H1 (cell line): Measurements from ENCODE around the gene LOXL1.

Experiments used
- CTCF ChIP-seq, 3 experiments: IDR thresholded peaks; 1 replicate in 2 of 3; 2 replicates in 1 of 3; pipeline versions ENCODE4 v1.5.1 to v1.6.1; 2011; ENCODE audit warnings: low read length in 3 of 3, mild to moderate bottlenecking in 3 of 3, inconsistent platforms in 2 of 3, low read depth in 1 of 3, moderate library complexity in 1 of 3; ENCODE audit not compliant: insufficient read depth in 1 of 3; ENCODE audit errors: control extremely low read depth in 1 of 3
- E2F6 ChIP-seq: IDR thresholded peaks from 2 replicates; pipeline ENCODE4 v1.6.1; 2012; ENCODE audit warnings: inconsistent platforms
- PHF8 ChIP-seq: fragments of 200-600 bp; sonication (generic); conservative IDR thresholded peaks from 2 replicates; pipeline ENCODE4 v1.7.1; 2012; ENCODE audit warnings: low read depth, mild to moderate bottlenecking, inconsistent platforms, low read length, moderate library complexity
- POLR2A ChIP-seq, 2 experiments: IDR thresholded peaks; 1 replicate in 1 of 2; 2 replicates in 1 of 2; pipeline ENCODE4 v1.6.1; 2011; ENCODE audit warnings: low read depth in 2 of 2, low read length in 2 of 2, mild to moderate bottlenecking in 2 of 2; ENCODE audit errors: control extremely low read depth in 1 of 2
- POLR2AphosphoS5 ChIP-seq: IDR thresholded peaks from 2 replicates; pipeline ENCODE4 v1.6.1; 2011; ENCODE audit warnings: low read depth, low read length
- RXRA ChIP-seq: IDR thresholded peaks from 2 replicates; pipeline ENCODE4 v1.6.1; 2011; ENCODE audit warnings: low read depth, mild to moderate bottlenecking, low read length, moderate library complexity; ENCODE audit not compliant: insufficient read depth
- TAF1 ChIP-seq: IDR thresholded peaks from 2 replicates; pipeline ENCODE4 v1.6.1; 2011; ENCODE audit warnings: mild to moderate bottlenecking, low read depth, low read length
- TCF12 ChIP-seq: IDR thresholded peaks from 2 replicates; pipeline ENCODE4 v1.6.1; 2011; ENCODE audit warnings: low read depth, mild to moderate bottlenecking, low read length
- TEAD4 ChIP-seq: IDR thresholded peaks from 2 replicates; pipeline ENCODE4 v1.6.1; 2012; ENCODE audit warnings: low read depth, low read length, inconsistent platforms, mixed read lengths
- USF2 ChIP-seq: IDR thresholded peaks from 2 replicates; pipeline ENCODE4 v1.6.1; 2011; ENCODE audit warnings: low read length, improper control_type of control experiment

- no peak for TF ChIP-seq CTCF (IDR thresholded peaks at IDR 0.05; ENCODE audit: control extremely low read depth in 1 of 3, insufficient read depth in 1 of 3, low read depth in 1 of 3, low read length in 3 of 3)
- no peak for TF ChIP-seq TAF1
- no peak for TF ChIP-seq E2F6
- TF ChIP-seq POLR2AphosphoS5 = no peak
- TF ChIP-seq USF2 = no peak
- no peak for TF ChIP-seq TCF12
- TF ChIP-seq RXRA = no peak
- TF ChIP-seq POLR2A (IDR thresholded peaks at IDR 0.05; ENCODE audit: control extremely low read depth in 1 of 2, low read depth in 2 of 2, low read length in 2 of 2) = no peak
- TF ChIP-seq PHF8 = no peak
- no peak for TF ChIP-seq TEAD4
These were observed 67.1 kb downstream of the LOXL1 start for GRCh38 chr15:73993211-73993994.
